Hippocampal formation (tissue), 2 donors: ENCODE data around the gene ANOS1.
"Not testable (repeated sequence)": the region's sequence is repeated elsewhere in the genome, so short reads cannot be mapped to it uniquely, and the experiment has no call there.

Source experiments
- DNase-seq, 2 donors: peaks; one replicate each; lab custom pipeline; 2025; lab: John Stamatoyannopoulos, UW

Gene ANOS1, protein sequence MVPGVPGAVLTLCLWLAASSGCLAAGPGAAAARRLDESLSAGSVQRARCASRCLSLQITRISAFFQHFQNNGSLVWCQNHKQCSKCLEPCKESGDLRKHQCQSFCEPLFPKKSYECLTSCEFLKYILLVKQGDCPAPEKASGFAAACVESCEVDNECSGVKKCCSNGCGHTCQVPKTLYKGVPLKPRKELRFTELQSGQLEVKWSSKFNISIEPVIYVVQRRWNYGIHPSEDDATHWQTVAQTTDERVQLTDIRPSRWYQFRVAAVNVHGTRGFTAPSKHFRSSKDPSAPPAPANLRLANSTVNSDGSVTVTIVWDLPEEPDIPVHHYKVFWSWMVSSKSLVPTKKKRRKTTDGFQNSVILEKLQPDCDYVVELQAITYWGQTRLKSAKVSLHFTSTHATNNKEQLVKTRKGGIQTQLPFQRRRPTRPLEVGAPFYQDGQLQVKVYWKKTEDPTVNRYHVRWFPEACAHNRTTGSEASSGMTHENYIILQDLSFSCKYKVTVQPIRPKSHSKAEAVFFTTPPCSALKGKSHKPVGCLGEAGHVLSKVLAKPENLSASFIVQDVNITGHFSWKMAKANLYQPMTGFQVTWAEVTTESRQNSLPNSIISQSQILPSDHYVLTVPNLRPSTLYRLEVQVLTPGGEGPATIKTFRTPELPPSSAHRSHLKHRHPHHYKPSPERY

GRCh38 chrX:8731559-8732395, at the start of gene ANOS1:
Gene ANOS1 (minus strand): TSS chrX:8732137. CDS start chrX:8732036, 101 bp downstream.
- peak; percentile 11 to 45 for DNase-seq

GRCh38 chrX:8773117-8773516, 41.2 kb upstream of the ANOS1 start:
- DNase-seq, result no peak

GRCh38 chrX:8760021-8760420, 28.1 kb upstream of the ANOS1 start:
- DNase-seq, result no peak

- not testable (repeated sequence) for DNase-seq
Measured at GRCh38 chrX:8758706-8759105, 26.8 kb upstream of the ANOS1 start.

DNA sequence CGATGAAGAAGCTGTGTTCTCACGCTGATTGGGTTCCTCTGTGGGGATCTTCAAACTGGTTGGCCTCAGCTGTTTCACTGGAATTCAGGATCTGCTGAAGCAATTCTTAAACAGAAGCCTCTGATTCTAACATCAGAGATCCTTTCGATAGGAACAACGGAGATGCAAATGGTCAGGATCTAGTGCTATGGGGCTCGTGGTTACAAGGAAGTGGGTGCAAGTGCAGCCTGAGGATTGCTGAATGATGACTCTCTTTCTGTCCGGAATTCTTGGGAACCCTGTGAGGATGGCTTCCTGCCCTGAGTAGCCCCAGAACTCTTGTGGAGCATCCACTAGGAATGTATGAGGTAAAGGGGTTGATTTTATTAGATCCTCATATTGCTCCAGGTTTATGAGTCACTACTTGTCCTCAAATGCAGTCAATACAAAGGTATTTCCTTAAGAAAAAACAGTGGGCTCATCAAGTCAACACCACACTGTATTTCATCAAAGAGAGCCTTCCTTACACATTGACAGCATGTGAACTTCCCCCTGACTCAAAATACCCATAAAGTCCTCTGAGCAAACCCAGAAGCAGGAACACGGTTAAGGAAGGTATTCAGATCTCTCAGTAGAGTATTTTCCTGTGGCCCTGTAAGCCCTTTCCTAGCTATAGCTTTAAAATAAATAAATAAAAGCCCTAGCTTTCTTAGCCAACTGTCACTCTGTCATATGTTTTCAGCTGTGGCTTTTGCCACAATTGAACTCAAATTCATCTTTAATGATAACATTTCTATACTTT, 25.9 kb upstream of the ANOS1 start:
- not testable (repeated sequence) for DNase-seq

- DNase-seq, result no peak
Measured at GRCh38 chrX:8755813-8756212, 23.9 kb upstream of the ANOS1 start.

GRCh38 chrX:8755116-8755515, 23.2 kb upstream of the ANOS1 start:
- no peak for DNase-seq

DNA sequence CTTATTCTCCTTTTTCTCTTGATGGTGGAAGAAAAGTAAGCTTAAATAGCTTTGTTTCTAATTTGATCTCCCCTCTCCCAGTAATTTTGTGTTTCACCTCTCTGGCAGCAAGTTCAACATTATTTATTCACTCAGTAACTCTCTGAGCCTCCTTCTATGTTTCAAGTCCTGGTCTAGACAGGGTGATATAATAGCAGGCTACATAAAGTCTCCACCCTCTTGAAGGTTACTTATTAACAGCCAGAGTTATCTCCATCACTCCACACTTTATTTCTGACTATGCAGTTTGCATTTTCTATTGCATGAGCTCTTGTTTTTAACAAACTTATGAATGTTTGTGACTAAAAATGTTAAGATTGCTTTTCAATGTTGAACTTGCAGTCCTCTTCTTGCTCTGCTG, 17.8 kb upstream of the ANOS1 start:
- no peak for DNase-seq

DNA sequence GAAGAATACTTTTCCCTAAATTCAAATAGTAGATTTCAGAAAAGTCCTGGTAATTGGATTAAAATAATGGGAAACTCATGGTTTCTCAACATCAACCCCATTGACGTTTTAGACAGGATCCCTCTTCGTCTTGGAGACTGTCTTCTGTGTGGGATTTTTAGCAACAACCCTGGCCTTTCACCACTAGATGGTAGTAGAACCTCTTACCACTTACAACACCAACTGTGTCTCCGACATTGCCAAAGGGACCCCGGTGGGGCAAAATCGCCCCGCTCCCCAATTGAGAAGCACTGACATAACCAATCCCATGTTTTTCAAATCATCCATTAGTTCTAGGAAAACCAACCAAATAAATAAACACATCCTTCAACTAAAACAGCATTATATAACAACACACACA, 16.9 kb upstream of the ANOS1 start:
- peak in 1 of 2 donors; percentile 12 for DNase-seq

DNA sequence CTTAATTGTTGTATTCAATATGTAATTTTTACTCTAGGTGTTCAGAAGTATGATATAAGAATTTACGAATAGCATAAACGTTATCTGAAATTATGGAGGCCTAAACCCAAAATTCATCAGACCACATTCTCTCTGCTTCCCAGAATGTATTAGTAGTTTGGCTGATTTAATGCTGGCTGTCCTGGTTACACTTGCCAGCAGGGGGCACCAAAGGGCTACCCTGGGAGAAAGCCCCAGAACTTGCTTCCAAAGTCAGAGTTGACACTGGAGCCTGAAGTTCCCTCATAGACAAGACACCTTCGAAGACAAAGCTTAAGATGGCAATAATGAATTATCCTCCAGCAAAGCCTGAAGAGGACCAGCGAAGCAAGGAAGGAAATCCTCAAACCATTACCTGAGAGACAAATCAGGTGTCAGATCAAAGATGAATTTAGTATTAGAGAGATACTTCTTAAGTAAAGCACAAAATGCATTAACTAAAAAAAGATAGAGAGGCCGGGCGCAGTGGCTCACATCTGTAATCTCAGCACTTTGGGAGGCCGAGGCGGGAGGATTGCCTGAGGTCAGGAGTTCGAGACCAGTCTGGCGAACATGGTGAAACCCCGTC, 11.3 kb upstream of the ANOS1 start:
- peak in 1 of 2 donors; percentile 12 for DNase-seq

- no peak for DNase-seq
Measured at GRCh38 chrX:8741981-8742380, 10.0 kb upstream of the ANOS1 start.

GRCh38 chrX:8738588-8739189, 6.8 kb upstream of the ANOS1 start:
- peak; percentile 4 to 17 for DNase-seq

- no peak for DNase-seq
Measured at GRCh38 chrX:8737883-8738282, 5.9 kb upstream of the ANOS1 start.

GRCh38 chrX:8730812-8731558, 952 bp downstream of the ANOS1 start:
- no peak for DNase-seq

DNA sequence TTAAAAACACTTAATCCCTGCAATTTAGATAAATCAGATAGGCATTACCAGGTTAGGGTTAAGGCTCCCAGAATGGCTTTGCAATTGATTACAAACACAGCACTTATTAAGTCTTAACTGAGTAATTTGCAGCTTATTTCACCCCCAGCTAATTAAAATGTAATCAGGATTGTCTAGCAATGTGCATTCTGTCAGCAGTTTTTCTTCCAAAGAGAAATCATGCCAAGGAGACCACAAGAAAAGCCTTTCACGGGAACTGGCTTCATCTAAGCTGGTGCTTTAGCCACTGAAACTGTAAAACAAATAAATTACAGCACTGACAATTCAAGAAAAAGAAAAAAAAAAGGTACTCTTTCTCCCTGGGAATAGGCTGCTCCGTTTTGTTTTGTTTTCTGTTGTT, 2.1 kb downstream of the ANOS1 start:
- no peak for DNase-seq

DNA sequence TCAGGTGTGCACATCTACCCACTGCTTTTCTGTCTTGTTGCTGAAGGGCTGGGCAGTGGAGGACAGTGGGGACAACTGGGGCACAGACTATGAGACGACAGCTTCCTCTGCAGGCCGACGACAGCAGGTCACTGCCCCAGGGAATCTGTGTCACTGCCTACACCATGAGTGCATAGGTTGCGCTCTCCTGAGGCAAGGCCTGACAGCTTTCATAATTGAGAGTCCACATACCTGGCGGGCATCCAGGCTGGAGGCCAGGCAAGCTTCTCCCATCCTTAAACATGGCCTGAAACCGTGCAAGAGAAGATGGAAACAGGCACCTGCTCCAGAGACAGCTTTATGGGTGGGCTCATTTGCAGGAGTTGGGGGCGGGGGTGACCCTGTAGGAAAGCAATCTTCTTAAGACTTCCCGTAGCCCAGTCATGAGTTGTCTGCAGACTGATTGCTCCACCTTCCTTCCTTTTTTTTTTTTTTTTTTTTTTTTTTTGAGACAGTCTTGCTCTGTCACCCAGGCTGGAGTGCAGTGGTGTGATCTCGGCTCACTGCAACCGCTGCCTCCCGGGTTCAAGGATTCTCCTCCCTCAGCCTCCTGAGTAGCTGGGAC, 2.9 kb downstream of the ANOS1 start:
- DNase-seq, result no peak

DNA sequence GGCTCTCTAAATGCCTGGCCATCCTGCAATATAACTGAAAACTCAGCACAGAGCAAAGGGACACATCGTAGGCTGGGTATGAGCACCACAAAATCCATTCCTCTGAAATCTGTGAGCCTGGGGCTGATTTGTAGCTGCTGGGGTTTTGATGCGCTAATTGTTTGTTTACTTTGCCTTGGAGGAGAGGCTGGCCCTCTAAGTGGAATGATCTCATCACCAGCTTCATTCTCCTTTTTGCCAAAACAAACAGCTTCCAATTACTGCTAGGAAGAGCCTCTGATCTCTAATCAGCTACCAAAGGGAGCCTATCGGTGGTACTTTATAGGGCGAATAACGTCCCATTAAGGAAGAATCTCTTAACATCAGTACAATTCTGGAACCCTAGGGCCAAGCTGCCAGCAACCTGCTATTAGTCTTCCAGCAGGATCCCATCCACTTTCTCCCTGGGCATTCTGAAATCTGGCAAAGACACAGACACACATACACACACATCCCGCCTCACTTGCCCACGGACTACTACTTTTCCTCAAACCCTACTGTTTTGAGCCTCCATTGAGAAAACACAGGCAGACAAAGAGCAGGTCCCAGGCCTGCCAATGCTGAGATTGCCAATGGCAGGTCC, 5.8 kb downstream of the ANOS1 start:
- peak in 1 of 2 donors; percentile 1 for DNase-seq

DNA sequence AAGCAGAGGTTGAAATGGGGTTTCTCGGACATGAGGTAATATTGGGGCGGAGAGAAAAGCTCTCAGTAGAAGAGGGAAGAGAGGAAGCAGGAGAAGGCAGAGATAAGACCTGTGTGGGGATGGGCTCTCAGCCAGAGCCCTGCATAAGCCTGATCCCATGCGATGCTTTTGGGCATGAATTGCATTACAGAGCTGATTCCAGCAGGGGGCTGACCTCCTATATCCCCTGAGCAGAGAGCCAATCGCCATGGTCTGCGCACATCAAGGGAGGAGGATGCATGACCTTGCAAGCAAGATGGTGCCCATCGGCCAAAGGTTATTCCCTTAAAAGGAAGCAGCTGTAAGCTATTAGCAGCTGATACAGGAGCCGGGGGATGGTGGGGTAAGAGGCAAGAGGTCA, 7.6 kb downstream of the ANOS1 start:
- DNase-seq, result no peak

DNA sequence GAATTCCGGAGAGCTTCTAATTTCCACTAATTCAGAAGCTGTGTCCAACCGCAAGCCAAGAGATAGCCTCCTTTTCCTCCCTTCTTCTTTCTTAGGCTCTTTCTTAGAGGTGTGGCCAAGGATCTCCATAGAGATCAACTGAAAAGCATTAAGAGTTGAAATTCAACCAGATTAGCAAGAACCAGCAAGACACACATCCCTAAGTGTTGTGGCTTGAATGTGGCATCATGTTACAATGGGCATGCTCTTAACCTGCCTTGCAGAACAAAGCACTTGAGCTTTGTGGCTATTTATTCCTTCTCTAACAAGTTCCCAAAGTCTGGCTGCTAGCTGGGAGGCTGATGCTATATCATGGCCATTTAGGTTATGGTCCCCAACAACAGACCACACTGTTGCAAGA, 10.4 kb downstream of the ANOS1 start:
- DNase-seq, result no peak
